ENCODE results near the gene MCOLN2. TPM values are rescaled to one million over a fixed set of nuclear protein-coding genes. Genes with fewer than 3 reads are reported as not detected.

The MCOLN2 gene
- total RNA-seq, 1 donor from 2014 or later = not detected

DNA sequence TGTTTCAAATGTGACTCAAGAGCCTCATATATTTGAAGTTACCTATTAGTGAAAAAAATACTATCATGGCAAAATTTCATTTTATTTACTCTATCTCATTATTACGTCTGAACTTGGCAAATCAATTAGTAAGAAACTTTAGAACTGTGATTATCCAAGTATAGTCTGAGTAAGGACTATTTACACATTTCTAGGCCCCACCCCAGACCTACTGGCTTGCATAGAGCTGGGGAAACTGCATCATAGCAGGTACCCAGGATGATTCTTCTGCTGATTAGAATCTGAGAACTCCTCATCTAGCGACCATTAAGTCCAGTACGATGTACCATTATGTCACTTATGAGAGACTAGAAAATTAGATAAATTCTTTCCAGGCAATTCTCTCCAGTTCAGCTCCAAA is 31.2 kb upstream of the MCOLN2 start:
- H3K4me1 Mint-ChIP-seq (ENCODE audit: low read depth, unreplicated experiment) = no peaks in the 10 kb centered on the region
- no peak for DNase-seq
- TF ChIP-seq, protein P1, sequence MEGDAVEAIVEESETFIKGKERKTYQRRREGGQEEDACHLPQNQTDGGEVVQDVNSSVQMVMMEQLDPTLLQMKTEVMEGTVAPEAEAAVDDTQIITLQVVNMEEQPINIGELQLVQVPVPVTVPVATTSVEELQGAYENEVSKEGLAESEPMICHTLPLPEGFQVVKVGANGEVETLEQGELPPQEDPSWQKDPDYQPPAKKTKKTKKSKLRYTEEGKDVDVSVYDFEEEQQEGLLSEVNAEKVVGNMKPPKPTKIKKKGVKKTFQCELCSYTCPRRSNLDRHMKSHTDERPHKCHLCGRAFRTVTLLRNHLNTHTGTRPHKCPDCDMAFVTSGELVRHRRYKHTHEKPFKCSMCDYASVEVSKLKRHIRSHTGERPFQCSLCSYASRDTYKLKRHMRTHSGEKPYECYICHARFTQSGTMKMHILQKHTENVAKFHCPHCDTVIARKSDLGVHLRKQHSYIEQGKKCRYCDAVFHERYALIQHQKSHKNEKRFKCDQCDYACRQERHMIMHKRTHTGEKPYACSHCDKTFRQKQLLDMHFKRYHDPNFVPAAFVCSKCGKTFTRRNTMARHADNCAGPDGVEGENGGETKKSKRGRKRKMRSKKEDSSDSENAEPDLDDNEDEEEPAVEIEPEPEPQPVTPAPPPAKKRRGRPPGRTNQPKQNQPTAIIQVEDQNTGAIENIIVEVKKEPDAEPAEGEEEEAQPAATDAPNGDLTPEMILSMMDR (IDR thresholded peaks at IDR 0.05; ENCODE audit: partially characterized antibody, unreplicated experiment) = no peak
- H3K4me3 Mint-ChIP-seq (ENCODE audit: unreplicated experiment) = no peak overlapping the region
- no peaks in the 10 kb centered on the region for H3K36me3 Mint-ChIP-seq (ENCODE audit: unreplicated experiment)
- H3K27me3 Mint-ChIP-seq (ENCODE audit: unreplicated experiment) = no peaks in the 10 kb centered on the region
- H3K27ac Mint-ChIP-seq (ENCODE audit: unreplicated experiment) = no peak overlapping the region
- no peaks in the 10 kb centered on the region for H3K9me3 Mint-ChIP-seq (ENCODE audit: unreplicated experiment)

DNA sequence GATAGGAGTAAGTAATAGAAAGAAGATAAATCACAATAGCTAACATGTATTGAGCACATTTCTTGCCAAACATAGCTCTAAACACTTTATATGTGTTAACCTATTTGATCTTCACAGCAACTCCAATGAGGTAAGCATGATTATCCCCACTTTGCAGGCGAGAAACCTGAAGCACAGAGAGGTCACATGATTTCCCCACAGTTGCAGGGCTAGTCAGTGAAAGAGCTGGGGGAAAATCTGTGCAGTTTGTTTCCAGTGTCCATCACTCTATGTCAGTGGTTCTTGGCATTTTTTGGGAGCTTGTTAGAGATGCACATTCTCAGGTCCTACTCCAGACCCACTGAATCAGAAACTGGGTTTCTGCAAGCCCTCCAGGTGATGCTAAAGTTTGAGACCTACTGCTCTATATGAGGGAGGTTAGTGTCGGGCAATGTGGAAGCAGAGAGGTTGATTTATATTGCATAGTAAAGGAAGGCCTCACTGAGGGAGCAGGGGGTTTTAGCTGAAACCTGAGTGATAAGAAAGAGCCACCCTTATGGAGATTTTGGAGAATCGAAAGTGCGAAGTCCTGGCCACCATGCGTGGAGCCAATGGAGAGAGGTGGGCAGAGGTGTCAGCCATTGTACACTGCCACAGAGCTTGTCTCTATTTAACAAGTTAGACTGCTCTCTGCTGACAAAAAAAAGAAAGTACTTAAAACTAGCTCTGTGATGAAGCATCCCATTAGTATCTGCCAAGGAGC is 30.5 kb upstream of the MCOLN2 start:
- H3K27ac Mint-ChIP-seq (ENCODE audit: unreplicated experiment) = no peak overlapping the region
- no peak overlapping the region for H3K4me3 Mint-ChIP-seq (ENCODE audit: unreplicated experiment)
- TF ChIP-seq, protein P1 (IDR thresholded peaks at IDR 0.05; ENCODE audit: partially characterized antibody, unreplicated experiment) = no peak
- DNase-seq = no peak
- no peaks in the 10 kb centered on the region for H3K27me3 Mint-ChIP-seq (ENCODE audit: unreplicated experiment)
- no peaks in the 10 kb centered on the region for H3K4me1 Mint-ChIP-seq (ENCODE audit: low read depth, unreplicated experiment)
- H3K9me3 Mint-ChIP-seq (ENCODE audit: unreplicated experiment) = no peaks in the 10 kb centered on the region
- no peaks in the 10 kb centered on the region for H3K36me3 Mint-ChIP-seq (ENCODE audit: unreplicated experiment)

DNA sequence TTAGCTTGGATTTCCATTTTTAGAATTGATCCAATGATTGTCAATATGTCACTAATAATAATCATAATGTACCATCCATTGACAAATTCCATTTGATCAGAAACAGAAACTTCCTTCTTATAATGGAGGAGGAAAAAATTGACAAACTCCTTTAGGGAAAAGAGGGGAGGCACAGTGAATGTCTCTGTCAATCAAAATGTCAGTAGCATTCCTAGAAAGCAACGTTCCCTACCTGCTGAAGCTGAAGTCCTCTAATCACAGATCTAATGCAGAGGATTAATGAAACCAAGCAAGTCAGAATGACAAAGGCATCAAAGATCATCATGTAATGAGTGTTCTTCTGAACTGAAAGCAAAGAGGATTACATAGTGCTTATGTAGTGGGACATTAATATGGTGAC is 29.0 kb upstream of the MCOLN2 start:
- Mint-ChIP-seq H3K4me1 (ENCODE audit: low read depth, unreplicated experiment) (no peaks in the 10 kb centered on the region), H3K27me3 (ENCODE audit: unreplicated experiment) (no peaks in the 10 kb centered on the region), H3K36me3 (ENCODE audit: unreplicated experiment) (no peaks in the 10 kb centered on the region), H3K27ac (ENCODE audit: unreplicated experiment) (no peak overlapping the region), H3K4me3 (ENCODE audit: unreplicated experiment) (no peak overlapping the region), H3K9me3 (ENCODE audit: unreplicated experiment) (no peaks in the 10 kb centered on the region)
- no peak for DNase-seq
- TF ChIP-seq, protein P1 (IDR thresholded peaks at IDR 0.05; ENCODE audit: partially characterized antibody, unreplicated experiment) = no peak

DNA sequence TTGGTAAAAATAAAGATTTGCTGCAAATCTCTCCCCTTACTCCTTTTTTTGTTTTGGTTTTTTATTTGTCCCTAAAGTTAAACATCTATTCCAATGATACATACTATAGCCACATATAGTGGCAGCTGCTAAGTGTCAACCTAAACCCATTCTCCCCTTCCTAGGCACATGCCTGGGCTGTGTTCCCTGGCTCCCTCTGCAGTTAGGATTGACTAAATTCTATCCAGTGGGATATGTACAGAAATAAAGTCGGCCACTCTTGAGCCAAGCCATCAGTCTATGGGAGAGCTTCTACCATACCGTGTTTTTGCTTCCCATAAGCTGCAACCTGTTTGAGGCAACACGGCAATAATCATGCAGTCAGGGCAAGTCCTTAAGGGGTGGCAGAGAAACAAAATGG is 27.8 kb upstream of the MCOLN2 start:
- DNase-seq = no peak
- no peak overlapping the region for H3K4me3 Mint-ChIP-seq (ENCODE audit: unreplicated experiment)
- no peaks in the 10 kb centered on the region for H3K27me3 Mint-ChIP-seq (ENCODE audit: unreplicated experiment)
- no peaks in the 10 kb centered on the region for H3K36me3 Mint-ChIP-seq (ENCODE audit: unreplicated experiment)
- no peaks in the 10 kb centered on the region for H3K9me3 Mint-ChIP-seq (ENCODE audit: unreplicated experiment)
- H3K4me1 Mint-ChIP-seq (ENCODE audit: low read depth, unreplicated experiment) = no peaks in the 10 kb centered on the region
- TF ChIP-seq, protein P1 (IDR thresholded peaks at IDR 0.05; ENCODE audit: partially characterized antibody, unreplicated experiment) = no peak
- H3K27ac Mint-ChIP-seq (ENCODE audit: unreplicated experiment) = no peak overlapping the region

DNA sequence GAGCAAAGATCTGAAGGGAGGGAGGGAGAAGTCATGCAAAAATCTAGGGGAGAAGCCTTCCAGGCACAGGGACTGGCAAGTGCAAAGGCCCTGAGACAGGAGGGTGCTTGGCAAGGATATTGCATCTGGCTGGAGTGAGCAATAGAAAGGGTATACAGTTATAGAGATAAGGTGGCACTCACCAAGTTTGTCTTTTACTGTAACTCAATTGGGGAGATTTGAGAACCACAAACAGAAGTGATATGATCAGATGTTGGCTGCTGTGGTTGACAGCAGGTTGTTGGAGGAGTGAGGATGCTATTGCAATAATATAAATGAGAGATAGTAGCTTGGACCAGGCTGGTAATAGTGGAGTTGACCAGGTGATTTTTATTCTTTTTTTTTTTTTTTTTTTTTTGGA is 25.8 kb upstream of the MCOLN2 start:
- H3K27ac Mint-ChIP-seq (ENCODE audit: unreplicated experiment) = no peak overlapping the region
- no peaks in the 10 kb centered on the region for H3K9me3 Mint-ChIP-seq (ENCODE audit: unreplicated experiment)
- H3K27me3 Mint-ChIP-seq (ENCODE audit: unreplicated experiment) = no peaks in the 10 kb centered on the region
- no peak overlapping the region for H3K4me3 Mint-ChIP-seq (ENCODE audit: unreplicated experiment)
- no peaks in the 10 kb centered on the region for H3K36me3 Mint-ChIP-seq (ENCODE audit: unreplicated experiment)
- TF ChIP-seq, protein P1 (IDR thresholded peaks at IDR 0.05; ENCODE audit: partially characterized antibody, unreplicated experiment) = no peak
- H3K4me1 Mint-ChIP-seq (ENCODE audit: low read depth, unreplicated experiment) = no peaks in the 10 kb centered on the region
- DNase-seq = no peak
